ENCODE data around the gene CELF1. TPM values are rescaled to one million over a fixed set of nuclear protein-coding genes. Genes with fewer than 3 reads are reported as not detected.
A peak's percentile ranks its signal among the peaks of the same experiment; 100 is the strongest.

The CELF1 gene
- total RNA-seq, 3 donors from 2014 or later (not counting 1 experiment from before 2014, with no cell fraction given), result 128 to 168 (median 162) TPM

DNA sequence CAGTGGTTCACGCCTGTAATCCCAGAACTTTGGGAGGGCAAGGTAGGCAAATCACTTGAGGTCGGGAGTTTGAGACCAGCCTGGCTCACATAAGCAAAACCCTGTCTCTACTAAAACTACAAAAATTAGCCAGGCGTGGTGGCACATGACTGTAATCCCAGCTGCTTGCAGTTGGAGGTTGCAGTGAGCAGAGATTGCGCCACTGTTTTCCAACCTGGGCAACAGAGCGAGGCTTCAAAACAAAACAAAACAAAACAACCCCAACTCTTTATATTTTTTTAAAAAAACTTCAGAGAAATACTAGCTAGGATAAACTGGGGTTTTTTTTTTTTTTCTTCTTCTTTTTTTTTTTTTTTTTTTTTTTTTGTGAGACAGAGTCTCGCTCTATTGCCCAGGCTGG is 72.2 kb downstream of the CELF1 start:
- 97% methylated on average over 4 of the region's 6 CpGs for WGBS (ENCODE audit: insufficient coverage)
- Histone ChIP-seq H3K9me3 (ENCODE audit: control insufficient read depth, insufficient read depth, low read length) (no peaks in the 10 kb centered on the region), H3K4me1 (ENCODE audit: control insufficient read depth, insufficient read depth, low read length) (no peaks in the 10 kb centered on the region), H3K4me3 (ENCODE audit: low read length) (no peak overlapping the region), H3K27me3 (ENCODE audit: control insufficient read depth, insufficient read depth, low read length) (no peaks in the 10 kb centered on the region), H3K27ac (ENCODE audit: low read length) (no peak overlapping the region), H3K36me3 (ENCODE audit: control insufficient read depth, insufficient read depth, low read length) (peaks cover 89% of the 10 kb centered on the region)
- H3K27me3 Mint-ChIP-seq (ENCODE audit: low read depth in 2 of 2), result no peaks in the 10 kb centered on the region
- DNase-seq (no peak), ATAC-seq (no peak)
- TF ChIP-seq CTCF (IDR thresholded peaks at IDR 0.05), result no peak
- H3K27ac Mint-ChIP-seq, result no peak overlapping the region
- intact Hi-C loops (cut with micrococcal nuclease), result no loop called here
- H3K36me3 Mint-ChIP-seq, result peaks cover 35% of the 10 kb centered on the region
- peaks cover 0 to 6% of the 10 kb centered on the region in 2 donors for H3K4me1 Mint-ChIP-seq
- no peak overlapping the region for H3K4me3 Mint-ChIP-seq
- H3K9me3 Mint-ChIP-seq, result no peaks in the 10 kb centered on the region

GRCh38 chr11:47478651-47479329 is 74.1 kb downstream of the CELF1 start:
- no peak for TF ChIP-seq CTCF (IDR thresholded peaks at IDR 0.05)
- no peak overlapping the region for H3K4me3 Mint-ChIP-seq
- ATAC-seq (no peak), DNase-seq (no peak)
- H3K4me1 Mint-ChIP-seq, result peaks cover 0 to 14% of the 10 kb centered on the region in 2 donors
- no peaks in the 10 kb centered on the region for H3K4me1 ChIP-seq (ENCODE audit: control insufficient read depth, insufficient read depth, low read length)
- no peaks in the 10 kb centered on the region for H3K9me3 ChIP-seq (ENCODE audit: control insufficient read depth, insufficient read depth, low read length)
- no peak overlapping the region for H3K27ac ChIP-seq (ENCODE audit: low read length)
- intact Hi-C loops (cut with micrococcal nuclease), result no loop called here
- no peak overlapping the region for H3K4me3 ChIP-seq (ENCODE audit: low read length)
- no peaks in the 10 kb centered on the region for H3K27me3 Mint-ChIP-seq (ENCODE audit: low read depth in 2 of 2)
- H3K27me3 ChIP-seq (ENCODE audit: control insufficient read depth, insufficient read depth, low read length), result no peaks in the 10 kb centered on the region
- peaks cover 42% of the 10 kb centered on the region for H3K36me3 Mint-ChIP-seq
- no peak overlapping the region for H3K27ac Mint-ChIP-seq
- H3K36me3 ChIP-seq (ENCODE audit: control insufficient read depth, insufficient read depth, low read length), result peaks cover 92% of the 10 kb centered on the region
- H3K9me3 Mint-ChIP-seq, result no peaks in the 10 kb centered on the region
- WGBS (ENCODE audit: insufficient coverage), result 97% methylated on average over 5 of the region's 5 CpGs

- Histone ChIP-seq H3K9me3 (ENCODE audit: control insufficient read depth, insufficient read depth, low read length) (no peaks in the 10 kb centered on the region), H3K27me3 (ENCODE audit: control insufficient read depth, insufficient read depth, low read length) (no peaks in the 10 kb centered on the region), H3K4me3 (ENCODE audit: low read length) (no peak overlapping the region), H3K27ac (ENCODE audit: low read length) (no peak overlapping the region), H3K36me3 (ENCODE audit: control insufficient read depth, insufficient read depth, low read length) (peaks cover 92% of the 10 kb centered on the region), H3K4me1 (ENCODE audit: control insufficient read depth, insufficient read depth, low read length) (no peaks in the 10 kb centered on the region)
- no peaks in the 10 kb centered on the region for H3K9me3 Mint-ChIP-seq
- H3K4me1 Mint-ChIP-seq, result peaks cover 0 to 14% of the 10 kb centered on the region in 2 donors
- no peak overlapping the region for H3K4me3 Mint-ChIP-seq
- TF ChIP-seq CTCF (IDR thresholded peaks at IDR 0.05), result no peak
- ATAC-seq (no peak), DNase-seq (no peak)
- H3K27ac Mint-ChIP-seq, result peak overlapping the region in 1 of 2 donors; percentile 61
- WGBS (ENCODE audit: insufficient coverage), result 98% methylated on average over 3 of the region's 4 CpGs
- H3K36me3 Mint-ChIP-seq, result peaks cover 36% of the 10 kb centered on the region
- H3K27me3 Mint-ChIP-seq (ENCODE audit: low read depth in 2 of 2), result no peaks in the 10 kb centered on the region
- intact Hi-C loops (cut with micrococcal nuclease), result no loop called here
Measured at GRCh38 chr11:47477753-47478152, 75.2 kb downstream of the CELF1 start.

DNA sequence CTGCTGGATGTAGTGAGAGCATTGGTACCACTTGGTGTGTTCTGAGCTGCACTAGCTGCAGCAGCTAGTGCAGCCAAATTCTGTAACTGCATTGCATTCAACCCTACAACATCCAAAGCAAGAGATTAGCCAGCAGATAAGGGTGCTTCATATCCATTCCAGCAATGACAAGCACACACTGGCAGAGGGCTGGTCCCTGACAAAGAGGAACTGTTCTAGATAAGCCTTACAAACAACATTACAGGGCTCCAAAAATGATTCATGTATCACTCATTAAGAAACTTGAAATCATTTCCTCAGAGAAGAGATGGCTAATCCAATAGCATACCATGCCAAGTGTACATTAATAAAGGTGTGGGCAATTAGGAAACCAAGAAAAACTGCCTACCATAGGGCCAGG is 75.6 kb downstream of the CELF1 start:
- Histone ChIP-seq H3K27me3 (ENCODE audit: control insufficient read depth, insufficient read depth, low read length) (no peaks in the 10 kb centered on the region), H3K27ac (ENCODE audit: low read length) (no peak overlapping the region), H3K36me3 (ENCODE audit: control insufficient read depth, insufficient read depth, low read length) (peaks cover 93% of the 10 kb centered on the region), H3K9me3 (ENCODE audit: control insufficient read depth, insufficient read depth, low read length) (no peaks in the 10 kb centered on the region), H3K4me3 (ENCODE audit: low read length) (no peak overlapping the region), H3K4me1 (ENCODE audit: control insufficient read depth, insufficient read depth, low read length) (no peaks in the 10 kb centered on the region)
- Mint-ChIP-seq H3K36me3 (peaks cover 34% of the 10 kb centered on the region), H3K27me3 (ENCODE audit: low read depth in 2 of 2) (no peaks in the 10 kb centered on the region), H3K27ac (peak overlapping the region in 1 of 2 donors; percentile 61), H3K9me3 (no peaks in the 10 kb centered on the region), H3K4me3 (no peak overlapping the region), H3K4me1 (peaks cover 0 to 14% of the 10 kb centered on the region in 2 donors)
- no peak for TF ChIP-seq CTCF (IDR thresholded peaks at IDR 0.05)
- intact Hi-C loops (cut with micrococcal nuclease), result no loop called here
- DNase-seq (no peak), ATAC-seq (no peak)
